Tongue (tissue), 2 donors: ENCODE results near the gene CYB5B. TPM values are rescaled to one million over a fixed set of nuclear protein-coding genes. Genes with fewer than 3 reads are reported as not detected.
"Not testable (repeated sequence)": the region's sequence is repeated elsewhere in the genome, so short reads cannot be mapped to it uniquely, and the experiment has no call there.

ENCODE experiments used
- DNase-seq: peaks from one replicate; pipeline ENCODE4 v3.0.0-alpha.2; 2015
- total RNA-seq: library from RNA; depleted of rRNA; stranded (reverse); fragments of >200 nt; gene quantifications from one replicate; pipeline ENCODE4 v1.2.3, GENCODE V29; 2014

Gene CYB5B
- total RNA-seq, 1 donor from 2014 or later, result 47.9 TPM

- DNase-seq, result no peak
Measured at GRCh38 chr16:69410219-69410990, 14.0 kb upstream of the CYB5B start.

GRCh38 chr16:69411064-69411985 lies 13.1 kb upstream of the CYB5B start:
- no peak for DNase-seq

GRCh38 chr16:69412287-69412686 lies 12.1 kb upstream of the CYB5B start:
- no peak for DNase-seq

- no peak for DNase-seq
Measured at GRCh38 chr16:69413045-69413664, 11.3 kb upstream of the CYB5B start.

GRCh38 chr16:69417520-69418199 lies 6.8 kb upstream of the CYB5B start:
- no peak for DNase-seq

- no peak for DNase-seq
Measured at GRCh38 chr16:69419956-69420355, 4.5 kb upstream of the CYB5B start.

GRCh38 chr16:69423189-69423588 lies 1.2 kb upstream of the CYB5B start:
- no peak for DNase-seq

- no peak for DNase-seq
Measured at GRCh38 chr16:69424935-69425784, 741 bp downstream of the CYB5B start.

- DNase-seq, result no peak
Measured at GRCh38 chr16:69428652-69429051, 4.2 kb downstream of the CYB5B start.

- not testable (repeated sequence) for DNase-seq
Measured at GRCh38 chr16:69429058-69429640, 4.7 kb downstream of the CYB5B start.

- no peak for DNase-seq
Measured at GRCh38 chr16:69431948-69432468, 7.6 kb downstream of the CYB5B start.

GRCh38 chr16:69434066-69434465 lies 9.6 kb downstream of the CYB5B start:
- DNase-seq, result no peak

- no peak for DNase-seq
Measured at GRCh38 chr16:69435977-69436820, 11.8 kb downstream of the CYB5B start.

GRCh38 chr16:69436896-69437295 lies 12.5 kb downstream of the CYB5B start:
- no peak for DNase-seq

GRCh38 chr16:69438465-69438864 lies 14.0 kb downstream of the CYB5B start:
- DNase-seq, result no peak

- DNase-seq, result no peak
Measured at GRCh38 chr16:69440250-69440649, 15.8 kb downstream of the CYB5B start.

- not testable (repeated sequence) for DNase-seq
Measured at GRCh38 chr16:69441030-69441429, 16.6 kb downstream of the CYB5B start.

GRCh38 chr16:69443927-69444631 lies 19.7 kb downstream of the CYB5B start:
- DNase-seq, result no peak
